Forelimb muscle (tissue), 1 donor: ENCODE measurements around the gene PLD1. TPM values are rescaled to one million over a fixed set of nuclear protein-coding genes. Genes with fewer than 3 reads are reported as not detected.
"Not testable (repeated sequence)": the region's sequence is repeated elsewhere in the genome, so short reads cannot be mapped to it uniquely, and the experiment has no call there.

ENCODE experiments used
- DNase-seq: peaks from one replicate; pipeline ENCODE4 v3.0.0-alpha.2; 2013; ENCODE audit warnings: low read depth
- polyA plus RNA-seq: library from polyadenylated mRNA; unstranded; fragments of 120-200 nt; gene quantifications from one replicate; pipeline ENCODE4 v1.2.1, GENCODE V29; 2013; ENCODE audit not compliant: insufficient read length

PLD1 gene
- polyA plus RNA-seq, 1 donor = 11.3 TPM

GRCh38 chr3:171562459-171562858 is 247.8 kb downstream of the PLD1 start:
- not testable (repeated sequence) for DNase-seq

GRCh38 chr3:171561596-171562323 is 248.5 kb downstream of the PLD1 start:
- no peak for DNase-seq

- no peak for DNase-seq
These were observed 250.7 kb downstream of the PLD1 start for GRCh38 chr3:171559586-171559985.

GRCh38 chr3:171558188-171558696 is 252.0 kb downstream of the PLD1 start:
- no peak for DNase-seq

- DNase-seq = no peak
These were observed 253.1 kb downstream of the PLD1 start for GRCh38 chr3:171557173-171557572.

GRCh38 chr3:171556574-171557145 is 253.6 kb downstream of the PLD1 start:
- DNase-seq = no peak

GRCh38 chr3:171556148-171556547 is 254.1 kb downstream of the PLD1 start:
- DNase-seq = no peak

GRCh38 chr3:171553086-171553485 is 257.2 kb downstream of the PLD1 start:
- no peak for DNase-seq

GRCh38 chr3:171552531-171552930 is 257.8 kb downstream of the PLD1 start:
- no peak for DNase-seq

- DNase-seq = no peak
These were observed 259.0 kb downstream of the PLD1 start for GRCh38 chr3:171551296-171551695.

Other genes with a start within 250 kb of the PLD1 start
- gene TMEM212, start 32.9 kb upstream of the PLD1 start, polyA plus RNA-seq = 0.11 TPM
- gene FNDC3B, start 229.1 kb upstream of the PLD1 start, polyA plus RNA-seq = 56.3 TPM